Activated naive CD8-positive, alpha-beta T cell treated with anti-CD3 and anti-CD28 coated beads, Interleukin-2, amount 50 U/mL, for 24 hours (primary cell): ENCODE measurements around the gene USP20.

Experiments
- ATAC-seq: fragments of 150-1000 bp; cut with Tn5 transposase; one replicate; pipeline ENCODE4 v1.10.0; 2021
- DNase-seq: peaks from one replicate; pipeline ENCODE4 v3.0.0; 2021
- H3K27ac Mint-ChIP-seq: one replicate; pipeline ENCODE4 v1.8.0; 2021; ENCODE audit warnings: mild to moderate bottlenecking, mixed read lengths
- H3K27me3 Mint-ChIP-seq: one replicate; pipeline ENCODE4 v1.8.0; 2021; ENCODE audit warnings: mixed read lengths
- H3K36me3 Mint-ChIP-seq: one replicate; pipeline ENCODE4 v1.8.0; 2021; ENCODE audit warnings: low read depth, mixed read lengths
- H3K4me1 Mint-ChIP-seq: one replicate; pipeline ENCODE4 v1.8.0; 2021; ENCODE audit warnings: mixed read lengths
- H3K4me3 Mint-ChIP-seq: one replicate; pipeline ENCODE4 v1.8.0; 2021; ENCODE audit warnings: mild to moderate bottlenecking, moderate library complexity, mixed read lengths
- H3K9me3 Mint-ChIP-seq: one replicate; pipeline ENCODE4 v1.8.0; 2021; ENCODE audit warnings: mixed read lengths

Gene USP20

GRCh38 chr9:129895376-129896268 is 60.4 kb downstream of the USP20 start:
- H3K9me3 Mint-ChIP-seq: peaks cover 6% of the 10 kb centered on the region
- peak overlapping the region; percentile 100 for H3K27ac Mint-ChIP-seq
- ATAC-seq (no peak), DNase-seq (no peak)
- peak overlapping the region; percentile 14 for H3K4me3 Mint-ChIP-seq
- H3K27me3 Mint-ChIP-seq: no peaks in the 10 kb centered on the region
- H3K36me3 Mint-ChIP-seq: peaks cover 74% of the 10 kb centered on the region
- peaks cover 90% of the 10 kb centered on the region for H3K4me1 Mint-ChIP-seq

GRCh38 chr9:129897263-129897662 is 62.0 kb downstream of the USP20 start:
- no peaks in the 10 kb centered on the region for H3K27me3 Mint-ChIP-seq
- peaks cover 6% of the 10 kb centered on the region for H3K9me3 Mint-ChIP-seq
- ATAC-seq (no peak), DNase-seq (no peak)
- no peak overlapping the region for H3K4me3 Mint-ChIP-seq
- peaks cover 81% of the 10 kb centered on the region for H3K36me3 Mint-ChIP-seq
- peaks cover 90% of the 10 kb centered on the region for H3K4me1 Mint-ChIP-seq
- peak overlapping the region; percentile 100 for H3K27ac Mint-ChIP-seq

DNA sequence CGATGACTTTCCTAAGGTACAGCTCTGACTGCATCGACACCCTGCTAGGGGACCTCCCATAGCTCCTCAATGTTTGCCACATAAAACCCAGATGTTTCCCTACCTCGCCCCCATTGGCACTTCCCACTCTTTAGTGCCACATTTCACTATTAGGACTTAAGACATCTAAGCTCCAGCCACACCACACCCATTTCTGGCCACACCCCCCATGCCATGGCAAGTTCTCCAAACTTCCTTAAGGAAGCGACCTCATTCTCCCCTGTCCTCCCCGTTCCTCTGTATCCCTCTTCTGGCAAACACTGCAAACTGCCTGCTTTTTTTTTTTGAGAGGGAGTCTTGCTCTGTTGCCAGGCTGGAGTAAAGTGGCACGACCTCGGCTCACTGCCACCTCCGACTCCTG is 62.9 kb downstream of the USP20 start:
- Mint-ChIP-seq H3K4me3 (no peak overlapping the region), H3K27ac (peak overlapping the region; percentile 81), H3K4me1 (peaks cover 86% of the 10 kb centered on the region), H3K9me3 (peaks cover 6% of the 10 kb centered on the region), H3K36me3 (peaks cover 83% of the 10 kb centered on the region), H3K27me3 (no peaks in the 10 kb centered on the region)
- DNase-seq (no peak), ATAC-seq (no peak)

DNA sequence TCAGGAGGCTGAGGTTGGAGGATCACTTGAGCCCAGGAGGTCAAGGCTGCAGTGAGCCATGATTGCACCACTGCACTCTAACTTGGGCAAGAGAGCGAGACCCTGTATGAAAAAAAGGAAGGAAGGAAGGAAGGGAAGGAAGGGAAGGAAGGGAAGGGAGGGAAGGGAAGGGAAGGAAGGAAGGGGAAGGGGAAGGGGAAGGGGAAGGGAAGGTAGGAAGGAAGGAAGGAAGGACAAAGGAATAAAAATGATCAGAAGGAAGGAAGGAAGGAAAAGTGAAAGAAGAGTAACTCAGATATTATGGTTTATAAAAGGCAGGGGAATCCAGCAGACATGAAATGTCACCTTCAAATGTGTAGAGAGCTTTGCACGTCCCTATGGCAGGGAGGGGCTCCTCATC is 64.4 kb downstream of the USP20 start:
- Mint-ChIP-seq H3K9me3 (peaks cover 6% of the 10 kb centered on the region), H3K27ac (peak overlapping the region; percentile 82), H3K4me3 (no peak overlapping the region), H3K36me3 (peaks cover 87% of the 10 kb centered on the region), H3K27me3 (no peaks in the 10 kb centered on the region), H3K4me1 (peaks cover 74% of the 10 kb centered on the region)
- ATAC-seq (no peak), DNase-seq (no peak)

DNA sequence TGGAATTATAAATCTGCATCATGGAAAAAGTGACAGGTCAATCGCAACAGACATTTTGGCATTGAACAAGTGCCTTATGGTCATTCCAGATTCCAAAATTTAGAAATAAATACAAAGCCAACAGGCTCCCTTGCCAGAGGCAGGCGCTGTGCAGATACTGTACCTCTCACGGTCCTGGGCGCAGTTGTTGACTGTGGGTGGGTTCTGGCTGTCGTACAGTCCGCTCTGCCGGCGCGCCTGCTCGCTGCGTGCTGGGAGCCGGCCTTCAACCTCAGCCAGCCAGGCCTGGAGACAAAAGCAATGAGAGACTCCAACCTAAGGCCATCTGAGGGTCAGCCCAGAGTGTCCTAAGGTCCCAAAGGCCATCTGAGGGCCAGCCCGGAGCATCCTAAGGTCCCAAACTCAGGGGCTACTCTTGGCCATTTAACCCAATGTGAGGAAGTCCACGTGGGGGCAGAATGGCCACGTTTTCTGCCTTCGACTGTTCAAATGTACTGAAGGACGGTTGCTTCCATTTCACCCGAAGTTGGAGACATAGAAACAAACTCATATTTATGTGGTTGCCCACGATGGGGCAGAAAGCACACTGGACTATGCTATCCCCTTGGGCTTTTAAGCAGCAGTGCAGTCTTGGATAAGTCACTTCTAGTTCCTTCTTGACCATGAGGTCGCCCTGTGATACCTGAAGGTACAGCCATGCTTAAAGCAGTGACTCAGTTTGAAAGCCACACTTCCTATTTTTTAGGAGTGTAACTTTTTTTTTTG is 65.2 kb downstream of the USP20 start:
- H3K27me3 Mint-ChIP-seq: no peaks in the 10 kb centered on the region
- H3K4me1 Mint-ChIP-seq: peaks cover 69% of the 10 kb centered on the region
- DNase-seq: no peak
- peaks cover 6% of the 10 kb centered on the region for H3K9me3 Mint-ChIP-seq
- peak overlapping the region; percentile 82 for H3K27ac Mint-ChIP-seq
- ATAC-seq: peak; percentile 12
- peaks cover 84% of the 10 kb centered on the region for H3K36me3 Mint-ChIP-seq
- H3K4me3 Mint-ChIP-seq: no peak overlapping the region

DNA sequence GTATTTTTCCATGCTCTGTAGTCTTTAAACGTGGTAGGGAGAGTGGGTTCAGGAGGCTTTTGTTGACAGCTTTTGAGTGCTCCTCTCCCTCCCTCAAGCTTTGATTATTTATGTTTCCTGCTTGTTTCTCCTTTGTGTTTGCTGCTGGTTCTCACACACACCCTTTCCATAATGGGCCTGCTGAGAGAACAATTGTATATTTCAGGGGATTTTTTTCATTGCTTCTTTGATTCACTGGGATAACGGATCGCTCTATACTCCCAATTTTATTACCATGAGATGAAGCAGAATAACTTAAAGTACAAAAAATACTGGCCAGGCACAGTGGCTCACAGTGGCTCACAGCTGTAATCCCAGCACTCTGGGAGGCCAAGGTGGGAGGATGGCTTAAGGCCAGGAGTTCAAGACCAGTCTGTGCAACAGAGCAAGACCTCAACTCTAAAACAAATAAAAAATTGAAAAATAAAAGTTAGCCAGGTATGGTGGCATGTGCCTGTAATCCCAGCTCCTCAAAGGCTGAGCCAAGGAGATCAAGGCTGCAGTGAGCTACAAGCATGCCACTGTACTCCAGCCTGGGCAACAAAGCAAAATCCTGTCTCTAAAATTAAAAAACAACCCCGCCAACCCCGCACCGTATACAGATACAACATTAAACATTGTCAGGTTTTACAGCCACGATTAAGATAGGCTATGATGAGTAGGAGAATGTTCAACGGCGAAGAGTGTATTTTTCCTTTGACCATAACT is 66.9 kb downstream of the USP20 start:
- no peak overlapping the region for H3K4me3 Mint-ChIP-seq
- peaks cover 82% of the 10 kb centered on the region for H3K36me3 Mint-ChIP-seq
- peak overlapping the region; percentile 82 for H3K27ac Mint-ChIP-seq
- H3K27me3 Mint-ChIP-seq: no peaks in the 10 kb centered on the region
- ATAC-seq (no peak), DNase-seq (no peak)
- H3K9me3 Mint-ChIP-seq: peaks cover under 1% of the 10 kb centered on the region
- H3K4me1 Mint-ChIP-seq: peaks cover 56% of the 10 kb centered on the region

- peak overlapping the region; percentile 39 for H3K27ac Mint-ChIP-seq
- H3K36me3 Mint-ChIP-seq: peaks cover 82% of the 10 kb centered on the region
- no peak for ATAC-seq
Measured at GRCh38 chr9:129902740-129903134, 67.5 kb downstream of the USP20 start.

DNA sequence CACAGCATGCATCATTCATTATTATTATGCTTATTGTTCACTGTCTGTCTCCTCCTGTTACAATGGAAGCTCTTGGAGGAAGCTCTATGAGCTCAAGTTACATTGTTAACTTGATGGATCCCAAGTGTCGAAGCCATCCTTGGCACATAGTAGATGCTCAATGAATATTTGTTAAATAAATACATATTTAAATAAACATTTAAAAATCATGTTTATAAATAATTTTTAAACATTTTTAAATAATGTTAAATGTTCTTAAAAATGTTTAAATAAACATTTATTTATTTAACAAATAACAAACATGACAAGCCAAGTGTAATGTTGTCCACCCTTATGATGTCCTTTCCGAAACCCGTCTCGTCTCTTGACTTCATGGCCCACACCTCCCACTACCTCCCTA is 69.5 kb downstream of the USP20 start:
- Mint-ChIP-seq H3K36me3 (peaks cover 77% of the 10 kb centered on the region), H3K4me1 (peaks cover 43% of the 10 kb centered on the region), H3K4me3 (no peak overlapping the region), H3K27me3 (no peaks in the 10 kb centered on the region), H3K27ac (peak overlapping the region; percentile 73), H3K9me3 (no peaks in the 10 kb centered on the region)
- DNase-seq: no peak
- ATAC-seq: no peak

More at GRCh38 chr9:129902740-129903134, 67.5 kb downstream of the USP20 start:
- no peaks in the 10 kb centered on the region for H3K27me3 Mint-ChIP-seq
- DNase-seq: no peak
- H3K4me1 Mint-ChIP-seq: peaks cover 54% of the 10 kb centered on the region
- no peaks in the 10 kb centered on the region for H3K9me3 Mint-ChIP-seq
- no peak overlapping the region for H3K4me3 Mint-ChIP-seq

GRCh38 chr9:129906298-129906697 is 71.0 kb downstream of the USP20 start:
- Mint-ChIP-seq H3K4me1 (peaks cover 40% of the 10 kb centered on the region), H3K27me3 (no peaks in the 10 kb centered on the region), H3K36me3 (peaks cover 72% of the 10 kb centered on the region), H3K4me3 (no peak overlapping the region), H3K9me3 (no peaks in the 10 kb centered on the region), H3K27ac (peak overlapping the region; percentile 25)
- ATAC-seq (no peak), DNase-seq (no peak)

DNA sequence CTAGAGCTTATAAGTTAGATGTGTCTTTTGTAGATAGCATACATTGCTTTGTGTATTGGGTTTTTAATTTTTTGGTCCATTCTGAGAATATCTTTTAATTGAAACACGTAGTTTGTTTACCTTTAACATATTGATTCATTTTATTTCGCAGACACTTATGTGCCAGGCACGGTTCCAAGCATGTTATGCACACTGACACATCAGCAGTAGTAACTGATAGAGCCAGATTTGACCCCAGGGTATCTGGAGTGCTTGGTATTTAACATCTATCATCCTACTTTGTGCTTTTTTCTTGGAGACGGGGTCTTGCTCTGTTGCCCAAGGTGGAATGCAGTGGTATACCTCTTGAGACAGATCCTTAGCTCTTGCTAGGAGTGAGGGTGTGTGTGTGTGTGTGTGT is 71.9 kb downstream of the USP20 start:
- DNase-seq (no peak), ATAC-seq (no peak)
- peaks cover 67% of the 10 kb centered on the region for H3K36me3 Mint-ChIP-seq
- peaks cover 40% of the 10 kb centered on the region for H3K4me1 Mint-ChIP-seq
- no peaks in the 10 kb centered on the region for H3K9me3 Mint-ChIP-seq
- H3K27ac Mint-ChIP-seq: peak overlapping the region; percentile 20
- H3K4me3 Mint-ChIP-seq: no peak overlapping the region
- H3K27me3 Mint-ChIP-seq: no peaks in the 10 kb centered on the region

DNA sequence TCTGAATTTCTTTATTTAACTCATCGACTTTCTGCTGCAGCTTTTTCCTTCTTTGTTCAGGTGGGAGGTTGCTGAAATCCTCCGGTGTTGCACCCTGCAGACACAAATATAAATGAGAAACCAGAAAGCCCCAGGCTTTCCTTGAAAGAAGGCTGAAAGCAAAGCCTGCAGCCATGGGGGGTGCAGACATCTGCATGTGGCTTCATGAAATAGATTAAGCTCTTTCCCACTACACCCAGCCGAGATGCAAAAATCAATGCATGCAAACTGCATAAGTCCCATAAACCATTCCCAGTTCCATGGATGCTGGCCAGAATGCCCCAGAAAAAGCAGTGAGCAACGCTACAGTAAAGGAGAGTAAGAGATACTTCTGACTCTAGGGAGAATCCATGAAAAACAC is 73.6 kb downstream of the USP20 start:
- Mint-ChIP-seq H3K4me3 (no peak overlapping the region), H3K27ac (peak overlapping the region; percentile 61), H3K4me1 (peaks cover 35% of the 10 kb centered on the region), H3K9me3 (no peaks in the 10 kb centered on the region), H3K36me3 (peaks cover 57% of the 10 kb centered on the region), H3K27me3 (no peaks in the 10 kb centered on the region)
- ATAC-seq (no peak), DNase-seq (no peak)

GRCh38 chr9:129909851-129910250 is 74.6 kb downstream of the USP20 start:
- DNase-seq (no peak), ATAC-seq (no peak)
- Mint-ChIP-seq H3K27ac (peak overlapping the region; percentile 61), H3K36me3 (peaks cover 54% of the 10 kb centered on the region), H3K4me1 (peaks cover 33% of the 10 kb centered on the region), H3K27me3 (no peaks in the 10 kb centered on the region), H3K9me3 (no peaks in the 10 kb centered on the region), H3K4me3 (no peak overlapping the region)

DNA sequence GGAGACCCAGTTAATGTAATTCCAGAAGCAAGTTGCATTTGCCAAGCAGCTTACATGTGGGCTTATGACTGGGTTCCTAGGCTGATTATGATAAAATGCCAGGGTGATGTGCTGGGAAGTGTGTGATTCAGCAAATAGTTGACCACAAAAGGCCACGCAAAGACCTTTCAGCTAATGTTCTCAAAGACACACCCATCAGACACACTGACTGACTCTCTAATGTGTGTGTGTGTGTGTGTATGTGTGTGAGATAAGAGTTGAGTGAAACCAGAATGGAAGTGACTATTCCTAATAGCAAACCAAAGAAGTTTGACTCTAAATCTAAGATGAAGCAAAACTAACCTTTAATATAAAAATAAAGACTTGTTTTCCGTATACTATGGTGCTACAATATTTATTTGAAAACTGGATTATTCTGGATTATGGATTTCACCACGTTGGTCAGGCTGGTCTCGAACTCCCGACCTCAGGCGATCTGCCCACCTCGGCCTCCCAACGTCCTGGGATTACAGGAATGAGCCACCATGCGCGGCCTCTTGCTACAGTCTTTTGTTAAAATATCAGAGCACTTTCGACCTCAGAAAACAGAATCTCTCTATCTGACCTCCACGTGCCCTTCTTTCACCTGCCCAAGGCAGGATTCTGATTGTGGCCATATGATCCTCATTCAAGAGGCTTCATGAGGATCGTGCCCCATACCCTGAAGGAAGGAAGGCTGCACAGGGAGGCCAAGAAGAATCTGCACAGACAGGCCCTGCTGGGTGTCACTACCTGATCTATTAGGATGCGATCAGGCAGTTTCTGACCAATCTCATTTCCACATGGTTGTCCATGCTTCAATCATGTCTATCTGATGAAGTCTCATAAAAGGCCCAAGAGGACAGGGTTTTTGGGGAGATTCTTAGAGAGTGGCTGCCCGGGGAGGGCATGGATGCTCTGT is 75.6 kb downstream of the USP20 start:
- Mint-ChIP-seq H3K27me3 (no peaks in the 10 kb centered on the region), H3K36me3 (peaks cover 56% of the 10 kb centered on the region), H3K27ac (peak overlapping the region; percentile 61), H3K4me3 (no peak overlapping the region), H3K4me1 (peaks cover 32% of the 10 kb centered on the region), H3K9me3 (no peaks in the 10 kb centered on the region)
- peak; percentile 89 for ATAC-seq
- peak; percentile 30 for DNase-seq
